ENCODE data around the gene EIF4H.

GRCh38 chr7:74191231-74191630 is 17.1 kb downstream of the EIF4H start:
- TF ChIP-seq POLR2A (IDR thresholded peaks at IDR 0.05) (no peak), CTCF (IDR thresholded peaks at IDR 0.05) (no peak)

Data from Peyer's patch (tissue), 4 donors.